PC-9 (cell line): ENCODE results near the gene MACROD2.

Experiments
- EZH2 ChIP-seq: fragments of 200-600 bp; sonication (generic); IDR thresholded peaks from 2 replicates; pipeline ENCODE4 v1.8.0; 2017; ENCODE audit warnings: antibody characterized with exemption, low read depth
- TF ChIP-seq, protein P1 (sequence below): fragments of 200-600 bp; sonication (generic); conservative IDR thresholded peaks from 2 replicates; pipeline ENCODE4 v1.6.1; 2017; ENCODE audit warnings: mixed run types, antibody characterized with exemption, mild to moderate bottlenecking, moderate library complexity

DNA sequence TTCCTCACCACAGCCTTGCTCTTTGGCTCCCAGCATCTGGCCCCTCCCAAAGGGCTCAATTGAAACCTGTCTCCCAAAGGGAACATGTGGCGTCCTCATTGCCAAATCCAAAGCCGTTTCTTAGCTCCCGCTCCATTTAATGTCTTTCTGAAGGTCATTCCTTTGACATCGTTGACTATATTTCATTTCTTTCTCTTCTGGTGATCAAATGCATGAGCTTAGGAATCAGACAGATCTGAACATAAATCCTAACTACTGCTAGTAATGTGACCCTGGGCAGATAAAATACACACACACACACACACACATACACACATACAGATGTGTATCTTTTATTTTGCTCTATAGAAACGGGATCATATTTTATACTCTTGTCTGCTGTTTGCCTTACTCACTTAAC, 1306.8 kb downstream of the MACROD2 start:
- TF ChIP-seq, protein P1, sequence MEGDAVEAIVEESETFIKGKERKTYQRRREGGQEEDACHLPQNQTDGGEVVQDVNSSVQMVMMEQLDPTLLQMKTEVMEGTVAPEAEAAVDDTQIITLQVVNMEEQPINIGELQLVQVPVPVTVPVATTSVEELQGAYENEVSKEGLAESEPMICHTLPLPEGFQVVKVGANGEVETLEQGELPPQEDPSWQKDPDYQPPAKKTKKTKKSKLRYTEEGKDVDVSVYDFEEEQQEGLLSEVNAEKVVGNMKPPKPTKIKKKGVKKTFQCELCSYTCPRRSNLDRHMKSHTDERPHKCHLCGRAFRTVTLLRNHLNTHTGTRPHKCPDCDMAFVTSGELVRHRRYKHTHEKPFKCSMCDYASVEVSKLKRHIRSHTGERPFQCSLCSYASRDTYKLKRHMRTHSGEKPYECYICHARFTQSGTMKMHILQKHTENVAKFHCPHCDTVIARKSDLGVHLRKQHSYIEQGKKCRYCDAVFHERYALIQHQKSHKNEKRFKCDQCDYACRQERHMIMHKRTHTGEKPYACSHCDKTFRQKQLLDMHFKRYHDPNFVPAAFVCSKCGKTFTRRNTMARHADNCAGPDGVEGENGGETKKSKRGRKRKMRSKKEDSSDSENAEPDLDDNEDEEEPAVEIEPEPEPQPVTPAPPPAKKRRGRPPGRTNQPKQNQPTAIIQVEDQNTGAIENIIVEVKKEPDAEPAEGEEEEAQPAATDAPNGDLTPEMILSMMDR, result no peak
- TF ChIP-seq EZH2, result no peak
